Measurements from ENCODE around the gene PLA2G4A.

DNA sequence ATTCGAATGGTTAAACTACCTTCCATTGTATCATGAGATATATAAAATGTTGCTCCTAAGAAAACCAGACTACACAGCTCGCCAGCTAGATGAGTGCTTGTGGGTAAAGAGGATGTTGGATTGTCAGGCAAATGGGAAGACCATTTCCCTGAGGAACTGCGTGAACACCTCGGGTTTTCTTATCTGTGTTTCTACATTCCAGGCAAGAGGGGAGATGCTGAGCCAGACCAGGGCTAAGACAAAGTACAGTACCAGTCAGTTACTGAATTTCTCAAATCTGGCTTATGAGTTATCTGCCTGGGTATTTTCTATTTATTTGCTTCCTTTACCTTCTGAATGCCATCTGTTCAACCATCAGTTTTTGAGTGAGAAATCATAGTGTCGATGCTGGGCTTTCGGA, 170.8 kb downstream of the PLA2G4A start:
- TF ChIP-seq CTCF (IDR thresholded peaks at IDR 0.05) (no peak), EZH2 (IDR thresholded peaks at IDR 0.05; ENCODE audit: borderline replicate concordance, insufficient read depth, low read depth, low read length, poor library complexity, severe bottlenecking) (no peak)

All from B cell (primary cell).